NCI-H2081 treated with DMSO at 0.1 percent for 48 hours (cell line): ENCODE data around the gene TARP.
"Not testable (repeated sequence)": the region's sequence is repeated elsewhere in the genome, so short reads cannot be mapped to it uniquely, and the experiment has no call there.

Experiments
- DNase-seq: peaks from one replicate; lab custom pipeline; 2025; lab: John Stamatoyannopoulos, UW

The TARP gene

DNA sequence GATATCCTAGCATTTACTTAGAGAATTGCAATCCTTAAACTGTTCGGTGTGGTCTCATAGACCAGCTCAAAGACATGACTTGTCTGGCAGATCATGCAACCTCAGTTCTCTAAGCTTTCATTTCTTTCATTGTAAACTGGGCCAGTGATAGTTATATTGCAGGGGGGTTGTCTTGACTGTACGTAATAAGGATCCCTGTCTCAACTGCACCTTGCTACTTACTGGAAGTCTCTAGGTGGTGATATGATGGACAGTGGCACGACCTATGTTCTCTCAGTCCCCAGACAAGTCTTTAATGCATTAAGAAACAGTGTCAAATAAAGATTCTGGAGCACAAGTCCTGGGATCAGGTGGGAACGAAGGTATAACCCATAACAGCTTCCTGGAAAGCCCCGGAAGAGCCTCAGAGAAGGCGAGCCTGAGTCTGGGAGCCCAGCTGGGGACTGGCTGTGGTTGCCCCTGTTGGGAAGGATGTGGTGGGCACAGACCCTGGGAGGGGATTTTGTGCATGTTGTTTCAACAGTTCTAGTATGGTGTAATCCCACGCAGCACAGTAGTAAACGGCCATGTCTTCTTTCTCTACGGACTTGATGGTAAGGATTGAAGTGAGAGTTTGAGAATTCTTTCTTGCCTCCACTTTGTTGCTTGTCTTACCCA, 26.0 kb upstream of the TARP start:
- no peak for DNase-seq

DNA sequence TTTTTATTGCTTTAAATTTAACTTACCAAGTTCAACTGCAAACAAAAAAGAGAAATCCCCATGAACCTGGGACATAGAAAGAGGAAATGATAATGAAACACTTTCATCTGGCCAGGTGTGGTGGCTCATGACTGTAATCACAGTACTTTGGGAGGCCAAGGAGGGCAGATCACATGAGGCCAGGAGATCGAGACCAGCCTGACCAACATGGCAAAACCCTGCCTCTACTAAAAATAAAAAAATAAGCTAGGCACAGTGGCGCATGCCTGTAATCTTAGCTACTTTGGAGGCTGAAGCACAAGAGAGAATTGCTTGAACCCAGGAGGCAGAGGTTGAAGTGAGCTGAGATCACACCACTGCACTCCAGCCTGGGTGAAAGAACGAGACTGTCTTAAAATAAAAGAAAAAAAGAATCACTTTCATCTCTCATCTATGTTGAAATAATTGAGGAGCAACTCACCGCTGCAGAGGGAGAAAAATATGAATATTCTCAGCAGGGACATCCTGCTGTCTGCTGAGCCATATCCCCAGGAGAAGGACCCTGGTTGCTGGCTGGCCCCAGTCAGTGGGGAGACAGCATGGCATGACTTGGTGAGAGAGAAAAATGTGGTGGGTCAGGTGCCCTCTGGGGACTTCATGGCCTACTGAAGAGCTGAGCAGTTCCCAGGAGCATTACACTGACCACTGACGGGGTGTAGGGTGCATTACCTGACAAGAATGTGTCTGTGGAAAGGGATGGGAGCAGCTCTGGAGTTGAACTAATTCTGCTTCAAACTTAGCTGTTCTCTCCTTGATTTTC, 22.8 kb upstream of the TARP start:
- DNase-seq = no peak

DNA sequence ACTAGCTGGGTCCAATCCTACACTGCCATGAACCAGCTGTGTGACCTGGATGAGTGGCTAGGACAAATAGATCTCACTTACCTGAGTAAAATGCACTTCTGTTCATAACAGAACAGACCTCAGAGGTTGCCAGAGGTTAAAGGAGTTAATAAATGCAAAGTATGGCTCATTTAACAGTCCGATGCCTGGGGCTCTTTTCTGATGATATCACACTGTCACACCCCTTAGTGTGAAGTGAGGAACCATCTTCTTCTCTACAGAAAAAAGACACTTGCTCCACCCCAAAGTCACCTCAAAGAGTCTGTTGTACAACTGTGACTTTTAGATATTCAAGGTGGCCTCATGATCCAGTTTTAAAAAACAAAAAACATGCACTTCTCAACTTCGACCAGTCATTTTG, 21.5 kb upstream of the TARP start:
- no peak for DNase-seq

DNA sequence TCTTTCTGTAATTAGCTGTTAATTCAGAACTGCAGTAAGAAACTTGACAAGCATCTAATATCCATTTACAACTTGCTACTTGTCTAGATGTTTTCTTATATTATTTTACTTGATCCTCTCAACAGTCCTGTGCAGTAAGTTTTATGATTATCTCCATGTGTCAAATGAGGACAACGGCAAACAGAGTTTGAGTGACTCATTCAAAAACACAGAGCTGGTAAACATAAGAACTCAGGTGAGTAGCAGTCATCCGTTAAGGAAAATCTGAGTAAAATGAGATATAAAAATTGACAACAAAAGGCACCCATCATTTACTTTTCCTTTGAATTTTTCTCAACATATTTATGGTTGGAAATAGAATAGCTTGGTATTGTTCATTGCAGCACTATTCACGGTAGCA, 19.0 kb upstream of the TARP start:
- DNase-seq = no peak

DNA sequence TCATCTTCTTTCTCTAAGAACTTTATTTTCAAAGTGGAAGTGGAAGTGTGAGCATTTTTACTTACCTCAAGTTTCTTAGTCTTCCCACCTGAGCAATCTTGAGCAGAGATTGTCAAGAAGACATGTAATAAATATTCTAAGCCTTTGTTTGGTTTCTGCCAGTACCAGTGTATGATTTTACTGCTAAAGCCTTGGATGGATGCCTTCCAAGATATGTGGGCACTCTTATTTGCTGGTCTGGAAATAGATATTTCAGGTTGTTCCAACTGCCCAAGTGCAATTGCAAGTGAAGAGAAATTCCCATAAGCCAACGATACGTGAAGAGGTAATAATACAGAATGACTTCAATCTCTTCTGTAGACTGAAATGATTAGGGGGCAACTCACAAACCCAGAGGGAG, 18.2 kb upstream of the TARP start:
- DNase-seq = no peak

DNA sequence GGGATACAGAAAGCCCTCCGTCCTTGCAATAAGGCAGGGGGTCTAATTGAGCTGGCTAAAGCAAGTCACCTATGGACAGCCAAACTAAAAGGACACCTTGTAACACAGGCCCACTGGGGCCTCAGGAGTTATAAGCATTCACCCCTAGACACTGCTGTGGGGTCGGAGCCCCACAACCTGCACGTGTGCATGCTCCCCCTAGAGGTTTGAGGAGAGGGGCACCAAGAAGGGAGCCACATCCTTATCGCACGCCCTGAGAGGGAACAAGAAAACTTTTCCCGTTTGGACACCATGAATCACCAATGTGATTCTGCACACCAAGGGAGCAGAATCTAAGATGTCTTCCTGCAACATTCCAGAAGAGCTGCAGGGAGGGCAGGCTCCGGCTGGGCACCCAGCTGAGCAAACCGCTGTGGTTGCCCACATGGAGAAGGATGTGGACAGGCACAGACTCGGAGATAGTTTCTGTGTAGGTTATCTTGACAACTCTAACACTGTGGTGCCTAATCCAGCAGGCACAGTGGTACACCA, 17.7 kb upstream of the TARP start:
- DNase-seq = no peak

DNA sequence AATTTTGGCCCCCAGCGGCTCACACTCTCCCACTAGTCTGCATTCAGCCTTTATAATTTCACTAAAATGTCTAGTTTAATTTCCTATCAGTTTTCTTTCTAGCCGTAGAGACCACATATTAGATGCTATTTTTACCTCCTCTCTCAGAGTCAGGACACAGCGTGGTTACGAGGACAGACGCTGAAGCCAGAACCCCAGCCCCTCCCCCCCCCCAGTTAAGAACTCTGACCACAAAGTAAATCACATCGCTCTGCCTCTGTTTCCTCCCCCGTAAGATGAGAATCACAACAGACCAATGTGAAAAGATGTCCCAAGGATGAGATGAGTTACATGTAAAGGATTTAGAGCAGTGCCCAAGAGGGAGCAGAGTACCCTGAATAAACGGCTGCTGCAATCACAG, 11.1 kb upstream of the TARP start:
- DNase-seq = no peak

DNA sequence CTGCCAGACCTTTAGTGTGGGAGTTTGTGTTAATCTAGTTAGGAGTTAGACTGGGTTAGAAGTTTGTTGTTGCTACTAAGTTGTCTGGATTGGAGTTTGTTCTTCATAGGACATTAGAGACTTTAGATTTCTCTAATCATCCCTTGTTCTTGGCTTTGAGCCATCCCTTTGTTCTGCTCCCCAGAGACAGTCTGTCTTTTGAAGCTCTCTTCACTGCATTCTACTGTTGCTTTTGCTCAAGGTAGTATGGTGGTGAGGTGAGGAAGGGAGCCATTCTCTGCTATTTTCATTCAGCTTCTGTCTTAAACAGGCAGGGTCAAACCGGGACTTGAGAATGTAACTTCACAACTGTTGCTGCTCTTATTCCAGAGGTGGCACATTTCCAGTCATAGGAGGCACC, 10.4 kb upstream of the TARP start:
- no peak for DNase-seq

DNA sequence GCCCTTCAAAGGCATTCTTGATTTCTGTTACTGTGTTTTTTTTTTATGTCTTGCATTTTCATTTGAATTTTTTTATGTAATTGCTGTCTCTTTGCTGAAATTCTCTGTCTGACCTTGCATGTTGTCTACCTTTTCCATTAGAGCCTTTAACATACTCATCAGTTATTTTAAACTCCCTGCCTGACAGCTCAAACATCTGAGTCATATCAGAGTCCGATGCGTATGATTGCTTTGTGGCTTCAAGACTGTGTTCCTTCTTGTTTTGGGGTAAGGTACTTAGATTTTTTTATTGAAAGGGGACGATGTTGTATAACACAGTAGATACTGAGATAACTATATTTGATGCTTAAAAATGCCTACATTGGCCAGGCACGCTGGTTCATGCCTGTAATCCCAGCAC, 9.7 kb upstream of the TARP start:
- no peak for DNase-seq

DNA sequence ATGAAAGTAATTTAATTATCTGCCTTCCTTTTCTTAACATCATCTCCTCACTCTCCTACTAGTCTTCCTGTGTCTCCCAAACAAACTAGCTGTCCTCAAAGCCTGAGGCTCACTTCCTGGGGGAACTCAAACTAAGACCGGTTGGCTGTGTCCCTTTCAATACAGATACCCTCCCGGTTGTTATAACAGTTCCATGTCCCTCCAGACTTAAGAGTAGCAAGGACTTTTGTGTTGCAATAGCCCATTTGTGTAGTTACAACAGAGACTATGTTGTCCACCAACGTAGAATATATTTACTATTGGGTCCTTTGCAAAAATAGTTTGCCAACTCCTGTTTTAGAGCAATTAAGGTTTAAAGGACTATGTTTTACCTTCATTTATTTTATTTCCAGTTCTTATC, 8.6 kb upstream of the TARP start:
- no peak for DNase-seq

DNA sequence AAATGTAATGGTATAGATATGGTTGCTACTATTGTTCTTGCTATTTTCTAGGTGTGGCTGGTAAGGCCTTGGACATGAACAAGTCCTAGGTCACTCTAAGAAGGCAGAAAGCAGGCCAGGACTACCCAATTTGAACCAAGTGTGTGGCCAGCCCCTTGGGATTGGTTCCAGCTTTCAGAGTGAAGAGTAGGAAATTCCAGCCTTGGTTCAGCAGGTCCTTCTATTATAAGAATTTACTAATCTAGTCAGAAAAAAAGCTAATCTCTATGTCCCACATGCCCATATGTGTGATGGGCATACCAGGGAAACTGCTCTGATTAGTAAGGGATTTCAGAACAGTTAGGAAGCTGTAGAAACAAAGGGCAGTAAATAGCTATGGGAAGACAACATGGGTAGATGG, 7.8 kb upstream of the TARP start:
- no peak for DNase-seq

DNA sequence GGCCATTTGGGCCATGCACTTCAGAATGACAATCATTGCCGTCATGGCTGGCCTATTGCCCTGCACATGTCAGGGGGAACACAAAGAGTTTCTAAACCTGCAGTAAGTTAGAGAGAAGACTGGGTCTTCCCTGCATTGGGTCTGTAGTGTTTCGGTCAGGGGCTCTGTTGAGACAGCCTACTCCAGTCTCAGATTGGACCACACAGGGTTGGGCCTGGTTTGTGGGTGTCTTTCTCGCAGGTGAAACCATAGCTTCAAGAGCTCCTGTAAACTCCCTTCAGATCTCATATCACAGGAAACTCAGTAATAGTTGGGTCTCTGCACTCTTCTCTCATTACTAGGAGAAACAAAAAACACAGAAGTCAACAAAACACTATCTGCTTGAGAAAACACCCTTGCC, 7.3 kb upstream of the TARP start:
- DNase-seq = no peak

DNA sequence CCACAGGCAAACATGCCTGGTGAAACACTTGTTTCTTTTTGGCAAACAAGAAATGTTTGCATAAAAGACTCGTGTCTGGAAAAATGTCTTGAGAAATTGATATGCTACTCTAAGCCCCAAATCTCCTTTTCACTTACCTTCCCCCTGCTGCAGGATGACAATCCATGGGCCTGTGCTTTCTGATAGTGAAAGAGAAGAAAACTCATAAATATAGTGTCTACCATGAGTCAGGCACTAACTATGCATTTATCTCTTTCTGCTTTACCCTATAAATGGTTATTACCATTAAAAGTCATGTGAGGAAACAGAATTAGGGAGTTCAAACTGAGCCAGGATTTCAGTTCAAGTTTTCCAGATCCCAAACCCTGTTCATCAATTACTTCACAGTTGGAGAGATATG, 6.6 kb upstream of the TARP start:
- DNase-seq = no peak

DNA sequence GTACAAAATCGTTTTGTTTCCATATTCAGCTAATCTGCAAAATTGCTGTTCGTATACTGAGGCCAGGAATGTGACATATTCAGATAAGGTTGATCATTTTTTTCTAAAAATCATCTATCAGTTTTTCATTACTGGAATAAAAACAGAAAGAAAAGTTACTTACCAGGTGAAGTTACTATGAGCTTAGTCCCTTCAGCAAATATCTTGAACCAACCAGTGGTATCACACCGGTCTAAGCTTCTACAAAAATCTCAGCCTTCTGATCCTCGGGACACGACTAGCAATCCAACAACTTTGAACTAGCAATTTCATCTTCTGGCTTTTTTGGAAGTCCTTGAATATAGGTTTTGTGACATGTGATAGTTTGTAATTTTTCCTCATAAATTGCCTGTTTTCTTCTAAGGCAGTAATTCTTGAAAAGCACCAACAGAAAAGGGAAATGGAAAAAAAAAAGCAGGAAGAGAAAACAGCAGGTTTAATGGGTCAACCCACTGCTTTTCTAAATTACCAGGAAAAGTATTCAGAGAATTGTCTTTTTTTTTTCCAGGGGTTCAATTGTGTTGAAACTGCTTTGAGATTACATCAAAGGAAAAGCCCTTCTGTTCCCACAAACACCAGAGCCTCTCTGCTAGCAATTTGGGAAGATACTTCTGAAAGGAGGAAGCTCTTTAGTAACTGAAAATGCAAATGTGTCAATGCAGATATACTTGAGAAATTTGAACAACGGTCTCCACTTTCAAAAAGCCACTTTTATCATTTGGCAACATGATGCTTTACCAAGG, 2.9 kb upstream of the TARP start:
- no peak for DNase-seq

DNA sequence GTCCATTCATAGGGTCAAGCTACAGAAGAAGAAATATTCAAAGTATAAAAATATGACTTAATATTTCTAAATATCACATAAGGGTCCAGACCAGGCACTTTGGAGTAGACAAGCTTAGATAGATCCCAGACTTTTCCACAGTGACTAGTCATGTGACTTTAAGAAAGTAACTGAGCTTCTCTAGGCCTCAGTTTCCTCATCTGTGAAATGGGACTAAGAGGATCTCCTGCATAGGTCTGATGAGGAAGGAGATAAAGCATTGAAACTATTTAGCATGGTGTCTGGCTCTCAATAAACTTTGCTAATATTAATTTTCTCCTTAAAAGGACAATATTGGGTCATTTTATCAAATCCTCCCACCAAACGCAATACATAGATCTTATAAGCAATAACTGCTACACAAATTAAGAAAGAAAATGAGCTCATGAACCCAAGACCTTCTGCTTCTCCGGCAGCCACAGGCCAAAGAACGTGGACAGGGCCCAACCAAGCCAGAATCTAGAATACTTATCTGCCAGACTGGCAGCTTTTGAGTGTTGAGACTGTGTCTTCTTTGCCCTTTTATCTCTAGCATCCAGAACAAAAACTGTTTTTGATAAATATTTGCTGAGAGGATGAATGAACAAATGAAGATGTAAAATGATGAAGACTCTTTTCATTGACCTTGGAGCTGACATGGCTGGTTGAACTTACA, 1.6 kb upstream of the TARP start:
- DNase-seq = no peak

DNA sequence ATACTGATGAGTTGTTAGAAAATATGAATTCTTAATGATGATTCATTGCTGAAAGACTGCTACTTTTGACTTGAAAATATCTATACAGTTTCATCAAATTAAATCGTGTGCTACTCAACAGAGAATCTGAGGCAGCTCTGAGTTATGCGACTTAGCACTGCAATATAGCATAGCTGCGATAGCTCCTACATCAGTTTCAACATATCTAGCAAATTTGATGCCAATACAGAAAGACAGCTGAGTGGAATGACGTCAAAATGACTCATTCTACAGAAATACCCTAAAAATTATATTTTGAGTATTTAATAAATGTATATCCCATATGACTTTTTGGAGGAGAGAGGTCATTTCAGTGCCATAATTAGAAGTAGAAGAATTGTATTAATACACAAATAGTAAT, 1.1 kb upstream of the TARP start:
- DNase-seq = no peak

DNA sequence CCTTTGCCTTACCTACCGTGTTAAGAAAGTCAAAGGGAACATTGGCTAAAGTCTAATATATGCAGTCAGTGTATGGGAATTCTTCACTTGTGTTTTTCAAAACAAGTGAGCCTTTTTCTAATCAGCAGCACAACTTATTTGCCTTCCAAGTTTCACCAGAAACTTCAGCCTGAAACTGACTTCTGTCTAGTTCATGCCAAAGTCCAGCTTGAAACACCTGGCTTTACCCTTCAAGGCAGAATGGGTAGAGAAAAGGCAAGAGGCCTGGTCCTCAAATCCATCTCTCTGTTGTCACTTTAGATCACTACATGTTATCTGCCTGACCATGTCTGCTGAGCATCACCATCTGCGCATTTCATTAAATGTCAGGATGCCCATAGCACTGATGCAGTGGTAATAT, 3.0 kb downstream of the TARP start:
- not testable (repeated sequence) for DNase-seq

DNA sequence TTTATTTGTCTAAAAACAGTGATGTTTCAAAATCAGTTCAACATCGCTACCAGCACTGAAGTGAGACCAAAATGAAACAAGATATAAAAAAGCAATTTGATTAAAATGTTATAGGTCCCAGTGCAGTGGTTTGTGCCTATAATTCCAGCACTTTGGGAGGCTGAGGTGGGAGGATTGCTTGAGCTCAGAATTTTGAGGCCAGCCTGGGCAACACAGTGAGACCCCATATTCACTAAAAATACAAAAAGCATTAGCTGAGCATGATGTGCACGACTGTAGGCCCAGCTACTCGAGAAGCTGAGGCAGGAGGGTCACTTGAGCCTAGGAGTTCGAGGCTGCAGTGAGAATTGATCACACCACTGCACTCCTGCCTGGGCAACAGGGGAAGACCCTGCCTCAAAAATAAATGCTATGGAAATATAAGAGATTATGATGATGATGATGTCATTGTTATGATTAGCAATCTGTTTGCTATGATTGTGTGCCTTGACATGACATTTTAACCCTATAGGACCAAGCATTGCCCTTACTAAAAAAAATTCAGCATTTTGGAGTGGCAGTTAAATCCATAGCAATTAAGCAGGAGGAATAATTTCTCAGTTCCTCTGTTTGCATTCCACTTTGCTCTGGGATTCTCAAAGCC, 3.6 kb downstream of the TARP start:
- DNase-seq = not testable (repeated sequence)

DNA sequence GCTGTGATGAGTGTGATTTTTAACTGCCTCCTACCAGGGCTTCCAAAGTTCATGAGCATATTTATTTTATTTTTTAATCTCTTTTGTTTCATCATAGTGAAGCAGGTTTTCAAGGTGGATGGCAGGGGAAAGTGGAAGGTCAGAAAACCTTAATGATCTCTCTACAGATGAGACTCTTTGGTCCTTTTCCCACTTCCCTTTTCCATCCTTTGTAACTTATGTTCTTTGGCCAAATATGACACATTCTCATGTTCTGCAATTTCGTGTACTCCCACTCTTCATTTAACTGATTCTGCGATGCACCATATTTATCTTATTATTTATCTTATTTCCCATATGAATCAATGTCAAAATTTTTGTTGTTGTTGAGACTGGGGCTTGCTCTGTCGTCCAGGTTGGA, 7.5 kb downstream of the TARP start:
- DNase-seq = not testable (repeated sequence)

DNA sequence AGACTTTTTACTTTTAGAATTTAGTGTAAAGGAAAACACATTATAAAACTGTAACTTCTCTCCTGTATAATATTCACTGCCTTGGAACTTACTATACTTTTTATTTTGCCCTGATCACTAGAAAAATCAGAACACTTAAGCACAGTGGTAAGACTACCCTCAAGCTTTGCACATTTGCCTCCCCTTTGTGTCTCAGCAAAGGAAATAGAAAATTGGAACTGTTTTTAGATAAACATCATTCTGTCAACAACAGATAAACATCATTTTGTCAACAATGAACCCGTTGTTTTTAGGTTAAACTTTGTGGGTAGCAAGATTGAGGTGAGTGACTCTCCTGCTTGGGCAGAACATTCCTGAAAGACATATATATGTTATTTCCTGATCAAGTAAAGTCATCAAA, 8.8 kb downstream of the TARP start:
- not testable (repeated sequence) for DNase-seq

DNA sequence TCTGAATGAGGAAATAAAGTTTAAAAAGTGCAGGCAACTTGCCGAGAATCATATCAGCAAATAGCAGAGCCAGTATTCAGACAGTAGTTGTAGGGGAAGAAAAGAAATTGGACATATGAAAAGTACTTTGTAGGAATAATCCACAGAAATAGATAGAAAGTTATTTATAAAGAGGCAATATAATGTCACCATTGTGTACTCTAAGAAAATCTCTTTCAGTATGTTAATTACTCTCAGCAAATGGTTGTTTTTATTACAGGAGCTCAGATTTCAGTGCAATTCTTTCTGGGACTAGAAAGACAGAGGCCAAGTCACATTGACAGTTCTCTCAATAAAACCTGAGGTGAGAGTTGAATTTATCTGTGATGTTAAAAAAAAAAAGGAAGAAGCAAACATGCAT, 10.2 kb downstream of the TARP start:
- not testable (repeated sequence) for DNase-seq

DNA sequence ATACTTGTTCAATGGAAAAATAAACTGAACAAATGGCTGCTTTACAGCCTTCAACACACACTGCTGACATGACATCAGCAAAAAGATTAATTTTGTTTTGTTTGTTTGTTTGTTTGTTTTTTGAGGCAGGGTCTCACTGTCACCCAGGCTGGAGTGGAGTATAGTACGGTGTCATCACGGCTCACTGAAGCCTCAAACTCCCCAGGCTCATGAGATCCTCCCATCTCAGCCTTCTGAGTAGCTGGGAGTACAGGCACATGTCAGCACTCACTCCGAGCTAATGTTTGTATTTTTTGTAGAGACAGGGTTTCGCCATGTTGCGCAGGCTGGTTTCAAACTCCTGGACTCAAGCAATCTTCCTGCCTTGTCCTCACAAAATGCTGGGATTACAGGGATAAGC, 10.9 kb downstream of the TARP start:
- DNase-seq = no peak
